NB4 (cell line): ENCODE results near the gene SOCS1.
A peak's percentile ranks its signal among the peaks of the same experiment; 100 is the strongest.
"Not testable (repeated sequence)": the region's sequence is repeated elsewhere in the genome, so short reads cannot be mapped to it uniquely, and the experiment has no call there.

Source experiments
- DNase-seq: peaks from one replicate; pipeline ENCODE4 v3.0.0; 2010; ENCODE audit warnings: low read depth
- H3K4me3 ChIP-seq: one replicate; pipeline ENCODE4 v1.5.1; 2011; ENCODE audit warnings: mild to moderate bottlenecking, low read depth, low read length, moderate library complexity
- MYC ChIP-seq: IDR thresholded peaks from 2 replicates; pipeline ENCODE4 v1.6.1; 2011; ENCODE audit warnings: low read depth, low read length
- POLR2A ChIP-seq: IDR thresholded peaks from 2 replicates; pipeline ENCODE4 v1.6.1; 2011; ENCODE audit warnings: mild to moderate bottlenecking; ENCODE audit not compliant: insufficient read length; ENCODE audit errors: extremely low read depth
- TF ChIP-seq, protein P1 (sequence below): IDR thresholded peaks from one replicate; pipeline ENCODE4 v1.5.1; 2012; ENCODE audit warnings: low read depth, low read length
- TF ChIP-seq, protein P2 (sequence below): IDR thresholded peaks from 2 replicates; pipeline ENCODE4 v1.6.1; 2011; ENCODE audit warnings: low read depth, low read length

Gene SOCS1

DNA sequence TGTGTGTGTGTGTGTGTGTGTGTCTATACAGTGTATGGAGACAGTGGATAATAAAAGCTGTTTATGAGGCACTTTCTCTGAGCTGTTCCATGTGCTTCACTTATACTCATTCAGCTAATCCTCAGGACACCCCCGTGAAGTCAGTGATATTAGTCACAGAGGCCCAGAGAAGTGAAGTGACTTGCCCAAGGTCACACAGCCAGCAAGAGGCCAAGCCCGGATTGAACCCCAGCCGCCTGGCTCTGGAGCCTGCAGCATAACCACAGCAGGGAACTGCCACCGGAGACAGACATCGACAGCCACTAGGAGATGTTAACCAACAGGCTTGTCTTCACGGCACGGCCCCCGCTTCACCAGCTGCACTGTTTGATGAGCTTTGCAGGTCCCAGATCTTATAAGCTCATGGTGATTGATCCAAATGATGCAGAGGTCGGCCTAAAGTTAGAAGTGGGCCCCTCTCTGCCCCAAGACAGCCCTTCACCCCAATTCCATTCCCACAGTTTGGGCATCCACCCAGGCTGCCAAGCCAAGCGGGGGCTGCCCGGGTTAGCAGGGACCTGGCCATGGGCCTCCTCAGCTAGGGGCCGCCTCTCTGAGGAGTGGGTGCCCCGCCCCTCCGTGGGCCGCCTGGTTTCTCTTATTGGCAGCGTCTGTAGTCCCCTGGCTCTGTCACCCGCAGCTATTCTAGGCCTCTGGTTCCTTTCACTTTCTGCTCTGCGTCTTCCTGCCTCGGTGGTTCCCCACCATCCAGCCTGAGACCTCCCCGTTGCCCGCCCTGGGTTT, 30.9 kb downstream of the SOCS1 start:
- no peak overlapping the region for H3K4me3 ChIP-seq
- TF ChIP-seq, protein P1, sequence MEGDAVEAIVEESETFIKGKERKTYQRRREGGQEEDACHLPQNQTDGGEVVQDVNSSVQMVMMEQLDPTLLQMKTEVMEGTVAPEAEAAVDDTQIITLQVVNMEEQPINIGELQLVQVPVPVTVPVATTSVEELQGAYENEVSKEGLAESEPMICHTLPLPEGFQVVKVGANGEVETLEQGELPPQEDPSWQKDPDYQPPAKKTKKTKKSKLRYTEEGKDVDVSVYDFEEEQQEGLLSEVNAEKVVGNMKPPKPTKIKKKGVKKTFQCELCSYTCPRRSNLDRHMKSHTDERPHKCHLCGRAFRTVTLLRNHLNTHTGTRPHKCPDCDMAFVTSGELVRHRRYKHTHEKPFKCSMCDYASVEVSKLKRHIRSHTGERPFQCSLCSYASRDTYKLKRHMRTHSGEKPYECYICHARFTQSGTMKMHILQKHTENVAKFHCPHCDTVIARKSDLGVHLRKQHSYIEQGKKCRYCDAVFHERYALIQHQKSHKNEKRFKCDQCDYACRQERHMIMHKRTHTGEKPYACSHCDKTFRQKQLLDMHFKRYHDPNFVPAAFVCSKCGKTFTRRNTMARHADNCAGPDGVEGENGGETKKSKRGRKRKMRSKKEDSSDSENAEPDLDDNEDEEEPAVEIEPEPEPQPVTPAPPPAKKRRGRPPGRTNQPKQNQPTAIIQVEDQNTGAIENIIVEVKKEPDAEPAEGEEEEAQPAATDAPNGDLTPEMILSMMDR = no peak
- TF ChIP-seq, protein P2, sequence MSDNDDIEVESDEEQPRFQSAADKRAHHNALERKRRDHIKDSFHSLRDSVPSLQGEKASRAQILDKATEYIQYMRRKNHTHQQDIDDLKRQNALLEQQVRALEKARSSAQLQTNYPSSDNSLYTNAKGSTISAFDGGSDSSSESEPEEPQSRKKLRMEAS = peak; percentile 28; the same call in 1 of the 2 replicates
- DNase-seq = peak; percentile 32

- DNase-seq = peak; percentile 83
- no peak overlapping the region for H3K4me3 ChIP-seq
- TF ChIP-seq POLR2A (no peak), MYC (peak; percentile 66)
- TF ChIP-seq, protein P2 = 0 out of 2 replicates have a peak, but pooled peaks have one; percentile 49
Observed at GRCh38 chr16:11224096-11224893, 31.7 kb downstream of the SOCS1 start.

DNA sequence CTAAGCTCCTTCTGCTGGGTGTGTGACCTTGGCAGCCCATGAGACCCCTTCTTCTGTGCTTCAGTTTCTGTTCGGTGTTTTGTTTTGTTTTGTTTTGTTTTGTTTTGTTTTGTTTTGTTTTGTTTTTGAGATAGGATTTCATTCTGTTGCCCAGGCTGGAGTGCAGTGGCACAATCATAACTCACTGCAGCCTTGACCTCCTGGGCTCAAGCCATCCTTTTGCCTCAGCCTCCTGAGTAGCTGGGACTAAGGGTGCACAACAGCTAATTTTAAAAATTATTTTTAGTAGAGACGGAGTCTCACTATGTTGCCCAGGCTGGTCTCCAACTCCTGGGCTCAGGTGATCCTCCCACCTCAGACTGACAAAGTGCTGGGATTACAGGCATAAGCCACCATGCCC, 35.5 kb downstream of the SOCS1 start:
- DNase-seq, H3K4me3 ChIP-seq: not testable (repeated sequence)

- DNase-seq = peak; percentile 84
- TF ChIP-seq POLR2A (no peak), MYC (no peak)
- TF ChIP-seq, protein P1 = no peak
- TF ChIP-seq, protein P2 = no peak
- H3K4me3 ChIP-seq = no peak overlapping the region
Observed at GRCh38 chr16:11219178-11219577, 36.8 kb downstream of the SOCS1 start.

GRCh38 chr16:11218604-11218962, 37.4 kb downstream of the SOCS1 start:
- H3K4me3 ChIP-seq = no peak overlapping the region
- TF ChIP-seq MYC = no peak
- TF ChIP-seq POLR2A = no peak
- TF ChIP-seq, protein P1 = peak; percentile 43
- TF ChIP-seq, protein P2 = no peak
- peak; percentile 44 for DNase-seq

- DNase-seq = no peak
- no peak overlapping the region for H3K4me3 ChIP-seq
- TF ChIP-seq POLR2A (no peak), MYC (no peak)
Observed at GRCh38 chr16:11217651-11218603, 38.1 kb downstream of the SOCS1 start.
